HG02840 (cell line): ENCODE results near the gene NFE2L3.
A peak's percentile ranks its signal among the peaks of the same experiment; 100 is the strongest.
"Not testable (repeated sequence)": the region's sequence is repeated elsewhere in the genome, so short reads cannot be mapped to it uniquely, and the experiment has no call there.

Experiments
- ATAC-seq: cut with Tn5 transposase; IDR thresholded peaks from one replicate; pipeline ENCODE4 v1.9.1; 2021; ENCODE audit warnings: mild to moderate bottlenecking, moderate library complexity, moderate number of reproducible peaks; ENCODE audit not compliant: unreplicated experiment, low FRiP score

NFE2L3 gene

GRCh38 chr7:26144184-26145080, 7.6 kb upstream of the NFE2L3 start:
- no peak for ATAC-seq

GRCh38 chr7:26145238-26145637, 6.8 kb upstream of the NFE2L3 start:
- no peak for ATAC-seq

GRCh38 chr7:26147030-26147429, 5.0 kb upstream of the NFE2L3 start:
- ATAC-seq = no peak

GRCh38 chr7:26147646-26148306, 4.2 kb upstream of the NFE2L3 start:
- not testable (repeated sequence) for ATAC-seq

GRCh38 chr7:26148307-26148700, 3.7 kb upstream of the NFE2L3 start:
- ATAC-seq = not testable (repeated sequence)

GRCh38 chr7:26149391-26149977, 2.5 kb upstream of the NFE2L3 start:
- ATAC-seq = no peak

GRCh38 chr7:26151096-26151495, 902 bp upstream of the NFE2L3 start:
- ATAC-seq = no peak

GRCh38 chr7:26151650-26151952, 397 bp upstream of the NFE2L3 start:
- ATAC-seq = no peak

GRCh38 chr7:26152782-26153240, 813 bp downstream of the NFE2L3 start:
- peak; percentile 18 for ATAC-seq

- ATAC-seq = no peak
Observed at GRCh38 chr7:26153241-26153822, 1.3 kb downstream of the NFE2L3 start.

- ATAC-seq = no peak
Observed at GRCh38 chr7:26153823-26154783, 2.1 kb downstream of the NFE2L3 start.

- no peak for ATAC-seq
Observed at GRCh38 chr7:26155531-26156375, 3.8 kb downstream of the NFE2L3 start.

GRCh38 chr7:26156451-26157420, 4.7 kb downstream of the NFE2L3 start:
- ATAC-seq = peak; percentile 29

GRCh38 chr7:26157520-26158105, 5.6 kb downstream of the NFE2L3 start:
- no peak for ATAC-seq

GRCh38 chr7:26159243-26159642, 7.2 kb downstream of the NFE2L3 start:
- ATAC-seq = no peak

- no peak for ATAC-seq
Observed at GRCh38 chr7:26160896-26161295, 8.9 kb downstream of the NFE2L3 start.

GRCh38 chr7:26162431-26162830, 10.4 kb downstream of the NFE2L3 start:
- ATAC-seq = no peak

GRCh38 chr7:26163804-26164203, 11.8 kb downstream of the NFE2L3 start:
- not testable (repeated sequence) for ATAC-seq
